Suprapubic skin (tissue), 3 donors: ENCODE measurements around the gene NR1H4.

Experiments
- EP300 ChIP-seq: sonication (generic); formaldehyde crosslinking; IDR thresholded peaks from one replicate; pipeline ENCODE4 v1.6.1; 2017; ENCODE audit warnings: antibody characterized with exemption
- TF ChIP-seq, protein P1 (sequence below), 2 donors: fragments of 200-600 bp in 1 of 2; fragments of 450-650 bp in 1 of 2; sonication (generic) in 1 of 2; IDR thresholded peaks; one replicate each; pipeline ENCODE4 v1.5.1; 2016 to 2019; ENCODE audit warnings: antibody characterized with exemption in 2 of 2, mild to moderate bottlenecking in 1 of 2, moderate library complexity in 1 of 2

DNA sequence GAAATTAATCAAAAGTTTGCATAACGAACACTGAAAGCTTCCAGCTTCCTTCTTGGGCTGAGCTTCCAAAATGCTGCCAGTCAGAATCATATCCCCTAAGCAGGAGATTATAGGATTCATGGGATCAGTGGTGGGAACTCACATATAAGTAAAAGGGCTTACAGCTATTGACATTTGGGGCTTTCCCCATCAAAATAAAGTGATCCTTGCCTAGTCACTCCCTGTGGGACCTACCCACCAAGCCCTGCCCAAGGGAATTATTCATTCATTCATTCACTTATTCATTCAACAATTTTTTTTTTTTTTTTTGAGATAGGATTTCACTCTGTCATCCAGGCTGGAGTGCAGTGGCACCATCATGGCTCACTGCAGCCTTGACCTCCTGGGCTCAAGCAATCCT, 47.5 kb upstream of the NR1H4 start:
- TF ChIP-seq, protein P1, sequence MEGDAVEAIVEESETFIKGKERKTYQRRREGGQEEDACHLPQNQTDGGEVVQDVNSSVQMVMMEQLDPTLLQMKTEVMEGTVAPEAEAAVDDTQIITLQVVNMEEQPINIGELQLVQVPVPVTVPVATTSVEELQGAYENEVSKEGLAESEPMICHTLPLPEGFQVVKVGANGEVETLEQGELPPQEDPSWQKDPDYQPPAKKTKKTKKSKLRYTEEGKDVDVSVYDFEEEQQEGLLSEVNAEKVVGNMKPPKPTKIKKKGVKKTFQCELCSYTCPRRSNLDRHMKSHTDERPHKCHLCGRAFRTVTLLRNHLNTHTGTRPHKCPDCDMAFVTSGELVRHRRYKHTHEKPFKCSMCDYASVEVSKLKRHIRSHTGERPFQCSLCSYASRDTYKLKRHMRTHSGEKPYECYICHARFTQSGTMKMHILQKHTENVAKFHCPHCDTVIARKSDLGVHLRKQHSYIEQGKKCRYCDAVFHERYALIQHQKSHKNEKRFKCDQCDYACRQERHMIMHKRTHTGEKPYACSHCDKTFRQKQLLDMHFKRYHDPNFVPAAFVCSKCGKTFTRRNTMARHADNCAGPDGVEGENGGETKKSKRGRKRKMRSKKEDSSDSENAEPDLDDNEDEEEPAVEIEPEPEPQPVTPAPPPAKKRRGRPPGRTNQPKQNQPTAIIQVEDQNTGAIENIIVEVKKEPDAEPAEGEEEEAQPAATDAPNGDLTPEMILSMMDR (IDR thresholded peaks at IDR 0.05), result no peak
- TF ChIP-seq EP300, result no peak
